ENCODE results near the gene GDF10. TPM values are rescaled to one million over a fixed set of nuclear protein-coding genes. Genes with fewer than 3 reads are reported as not detected.

Gene GDF10
- total RNA-seq, 2 donors from 2014 or later: 0.32 to 28.0 TPM

DNA sequence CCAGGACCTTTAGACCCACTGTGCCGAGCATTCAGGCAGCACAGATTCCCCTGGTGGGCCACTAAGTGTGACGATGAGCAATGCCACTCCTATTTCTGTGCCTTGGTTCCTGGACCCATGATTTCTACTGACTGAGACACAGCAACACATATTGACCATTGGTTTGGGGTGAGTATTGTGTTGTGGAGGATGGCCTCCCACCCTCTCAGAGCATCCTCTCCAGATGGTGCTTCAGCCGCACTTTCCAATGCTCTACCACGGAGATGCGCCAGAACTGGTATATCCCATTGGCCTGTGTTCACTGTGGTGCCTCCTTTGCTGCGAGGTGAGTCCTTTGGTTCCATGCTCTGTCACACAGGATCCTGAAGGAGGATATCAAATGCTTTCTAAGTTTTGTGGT, 10.1 kb upstream of the GDF10 start:
- no peak for TF ChIP-seq POLR2A (IDR thresholded peaks at IDR 0.05)
- TF ChIP-seq POLR2AphosphoS5 (IDR thresholded peaks at IDR 0.05): no peak
- TF ChIP-seq, protein P1, sequence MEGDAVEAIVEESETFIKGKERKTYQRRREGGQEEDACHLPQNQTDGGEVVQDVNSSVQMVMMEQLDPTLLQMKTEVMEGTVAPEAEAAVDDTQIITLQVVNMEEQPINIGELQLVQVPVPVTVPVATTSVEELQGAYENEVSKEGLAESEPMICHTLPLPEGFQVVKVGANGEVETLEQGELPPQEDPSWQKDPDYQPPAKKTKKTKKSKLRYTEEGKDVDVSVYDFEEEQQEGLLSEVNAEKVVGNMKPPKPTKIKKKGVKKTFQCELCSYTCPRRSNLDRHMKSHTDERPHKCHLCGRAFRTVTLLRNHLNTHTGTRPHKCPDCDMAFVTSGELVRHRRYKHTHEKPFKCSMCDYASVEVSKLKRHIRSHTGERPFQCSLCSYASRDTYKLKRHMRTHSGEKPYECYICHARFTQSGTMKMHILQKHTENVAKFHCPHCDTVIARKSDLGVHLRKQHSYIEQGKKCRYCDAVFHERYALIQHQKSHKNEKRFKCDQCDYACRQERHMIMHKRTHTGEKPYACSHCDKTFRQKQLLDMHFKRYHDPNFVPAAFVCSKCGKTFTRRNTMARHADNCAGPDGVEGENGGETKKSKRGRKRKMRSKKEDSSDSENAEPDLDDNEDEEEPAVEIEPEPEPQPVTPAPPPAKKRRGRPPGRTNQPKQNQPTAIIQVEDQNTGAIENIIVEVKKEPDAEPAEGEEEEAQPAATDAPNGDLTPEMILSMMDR (IDR thresholded peaks at IDR 0.05): no peak
- Histone ChIP-seq H3K27ac (no peak overlapping the region), H3K36me3 (no peaks in the 10 kb centered on the region), H3K27me3 (replicated peaks; ENCODE audit: insufficient read depth) (no peaks in the 10 kb centered on the region), H3K9me3 (no peaks in the 10 kb centered on the region), H3K4me1 (replicated peaks) (no peaks in the 10 kb centered on the region), H3K4me3 (no peak overlapping the region)
- intact Hi-C loops (cut with DNase I): no loop called here
- 91% methylated on average over 6 of the region's 6 CpGs for WGBS
- DNase-seq (ENCODE audit: low spot score): no peak

DNA sequence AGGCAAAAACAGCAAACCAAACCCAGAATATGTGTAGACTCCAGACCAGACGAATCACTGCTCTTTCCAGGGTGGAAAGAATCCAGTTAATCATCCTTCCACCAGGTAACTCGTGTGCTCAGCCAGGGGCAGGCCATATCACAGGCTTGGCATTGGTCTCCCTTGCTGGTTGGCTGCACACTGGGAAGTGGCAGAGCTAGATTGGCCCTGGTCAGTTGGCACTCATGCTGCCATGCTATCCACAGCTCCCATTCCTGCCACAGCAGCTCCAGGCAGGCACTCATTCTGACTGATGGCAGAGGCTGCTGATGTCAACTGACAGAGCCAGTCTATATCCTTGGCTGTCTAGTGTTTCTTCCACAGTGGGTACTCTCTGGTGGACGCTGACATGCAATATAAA, 9.7 kb upstream of the GDF10 start:
- Histone ChIP-seq H3K4me1 (replicated peaks) (no peaks in the 10 kb centered on the region), H3K27ac (no peak overlapping the region), H3K4me3 (no peak overlapping the region), H3K9me3 (no peaks in the 10 kb centered on the region), H3K27me3 (replicated peaks; ENCODE audit: insufficient read depth) (no peaks in the 10 kb centered on the region), H3K36me3 (no peaks in the 10 kb centered on the region)
- DNase-seq (ENCODE audit: low spot score): no peak
- TF ChIP-seq, protein P1 (IDR thresholded peaks at IDR 0.05): no peak
- TF ChIP-seq POLR2A (IDR thresholded peaks at IDR 0.05): no peak
- TF ChIP-seq POLR2AphosphoS5 (IDR thresholded peaks at IDR 0.05): no peak
- 82% methylated on average over 3 of the region's 3 CpGs for WGBS
- intact Hi-C loops (cut with DNase I): no loop called here

DNA sequence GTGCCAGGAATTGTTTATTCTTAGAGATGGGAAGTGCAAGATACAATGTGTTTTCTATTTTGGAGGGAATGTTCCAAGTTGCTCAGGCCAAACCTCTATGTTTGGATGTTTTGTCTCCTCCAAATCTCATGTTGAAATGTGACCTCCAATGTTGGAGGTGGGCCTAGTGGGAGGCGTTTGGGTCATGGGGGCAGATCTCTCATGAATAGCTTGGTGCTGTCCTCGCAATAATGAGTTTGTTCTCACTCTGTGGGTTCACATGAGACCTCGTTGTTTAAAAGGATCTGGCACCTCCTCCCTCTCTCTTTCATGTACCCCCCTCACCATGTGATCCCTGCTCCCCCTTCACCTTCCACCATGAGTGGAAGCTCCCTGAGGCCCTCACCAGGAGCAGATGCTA, 8.3 kb upstream of the GDF10 start:
- 68% methylated on average over 3 of the region's 3 CpGs for WGBS
- no peak for DNase-seq (ENCODE audit: low spot score)
- H3K9me3 ChIP-seq: no peaks in the 10 kb centered on the region
- no peak overlapping the region for H3K4me3 ChIP-seq
- TF ChIP-seq, protein P1 (IDR thresholded peaks at IDR 0.05): no peak
- no peak for TF ChIP-seq POLR2A (IDR thresholded peaks at IDR 0.05)
- no peak for TF ChIP-seq POLR2AphosphoS5 (IDR thresholded peaks at IDR 0.05)
- H3K27ac ChIP-seq: no peak overlapping the region
- H3K36me3 ChIP-seq: no peaks in the 10 kb centered on the region
- no peaks in the 10 kb centered on the region for H3K27me3 ChIP-seq (replicated peaks; ENCODE audit: insufficient read depth)
- intact Hi-C loops (cut with DNase I): no loop called here
- H3K4me1 ChIP-seq (replicated peaks): no peaks in the 10 kb centered on the region

DNA sequence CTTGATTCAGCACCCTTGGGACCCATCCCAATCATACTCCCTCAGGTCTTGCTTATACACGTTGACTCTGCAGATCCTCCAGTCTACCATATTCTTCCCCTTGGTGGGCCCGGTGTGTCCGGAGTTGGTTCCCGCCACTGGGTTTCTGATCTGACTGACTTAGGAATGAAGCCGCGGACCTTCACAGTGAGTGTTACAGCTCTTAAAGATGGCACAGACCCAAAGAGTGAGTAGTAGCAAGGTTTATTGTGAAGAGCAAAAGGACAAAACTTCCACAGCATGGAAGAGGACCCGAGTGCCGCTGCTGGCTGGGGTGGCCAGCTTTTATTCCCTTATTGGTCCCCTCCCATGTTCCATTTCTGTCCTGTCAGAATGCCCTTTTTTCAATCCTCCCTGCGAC, 5.9 kb upstream of the GDF10 start:
- H3K27ac ChIP-seq: no peak overlapping the region
- TF ChIP-seq POLR2A (IDR thresholded peaks at IDR 0.05) (no peak), POLR2AphosphoS5 (IDR thresholded peaks at IDR 0.05) (no peak)
- TF ChIP-seq, protein P1 (IDR thresholded peaks at IDR 0.05): no peak
- intact Hi-C loops (cut with DNase I): no loop called here

DNA sequence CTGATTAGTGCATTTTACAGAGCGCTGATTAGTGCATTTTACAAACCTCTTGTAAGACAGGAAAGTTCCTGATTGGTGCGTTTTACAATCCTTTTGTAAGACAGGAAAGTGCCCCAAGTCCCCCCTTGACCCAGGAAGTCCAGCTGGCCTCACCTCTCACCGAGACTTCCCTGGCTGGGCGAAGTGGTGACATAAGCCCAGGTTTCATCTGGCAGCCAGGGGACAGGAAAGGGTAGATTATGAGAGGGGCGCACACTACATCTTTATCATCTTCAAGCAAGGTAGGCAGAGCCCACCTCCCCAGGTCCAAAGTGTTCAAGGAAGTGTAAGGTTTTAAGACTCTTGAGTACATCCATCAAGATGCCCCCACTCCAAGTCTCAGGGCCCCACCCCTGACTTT, 5.5 kb upstream of the GDF10 start:
- WGBS: 95% methylated on average over 5 of the region's 5 CpGs
- intact Hi-C loops (cut with DNase I): no loop called here
- DNase-seq (ENCODE audit: low spot score): no peak

More for the DNA sequence above, 5.9 kb upstream of the GDF10 start:
- no peaks in the 10 kb centered on the region for H3K9me3 ChIP-seq
- H3K4me3 ChIP-seq: no peak overlapping the region
- H3K27me3 ChIP-seq (replicated peaks; ENCODE audit: insufficient read depth): no peaks in the 10 kb centered on the region
- H3K36me3 ChIP-seq: no peaks in the 10 kb centered on the region
- DNase-seq (ENCODE audit: low spot score): no peak
- WGBS: 98% methylated on average over 9 of the region's 9 CpGs
- H3K4me1 ChIP-seq (replicated peaks): no peaks in the 10 kb centered on the region

More for the DNA sequence above, 5.5 kb upstream of the GDF10 start:
- no peaks in the 10 kb centered on the region for H3K4me1 ChIP-seq (replicated peaks)
- no peaks in the 10 kb centered on the region for H3K36me3 ChIP-seq
- no peaks in the 10 kb centered on the region for H3K9me3 ChIP-seq
- TF ChIP-seq POLR2A (IDR thresholded peaks at IDR 0.05) (no peak), POLR2AphosphoS5 (IDR thresholded peaks at IDR 0.05) (no peak)
- TF ChIP-seq, protein P1 (IDR thresholded peaks at IDR 0.05): no peak
- H3K27ac ChIP-seq: no peak overlapping the region
- no peaks in the 10 kb centered on the region for H3K27me3 ChIP-seq (replicated peaks; ENCODE audit: insufficient read depth)
- no peak overlapping the region for H3K4me3 ChIP-seq
